Nephron progenitor cell (in vitro differentiated cells): Measurements from ENCODE around the gene POLR1H.

Experiments used
- DNase-seq: peaks from one replicate; pipeline ENCODE4 v3.0.0; 2021
- H3K27ac Mint-ChIP-seq: 2 replicates; pipeline ENCODE4 v1.8.0; 2021; ENCODE audit warnings: mild to moderate bottlenecking, moderate library complexity, mixed read lengths
- H3K27me3 Mint-ChIP-seq: 2 replicates; pipeline ENCODE4 v1.8.0; 2021; ENCODE audit warnings: mild to moderate bottlenecking, low read depth, mixed read lengths; ENCODE audit not compliant: poor library complexity
- H3K36me3 Mint-ChIP-seq: 2 replicates; pipeline ENCODE4 v1.8.0; 2021; ENCODE audit warnings: low read depth, mixed read lengths
- H3K4me1 Mint-ChIP-seq: 2 replicates; pipeline ENCODE4 v1.8.0; 2021; ENCODE audit warnings: mixed read lengths
- H3K4me3 Mint-ChIP-seq: 2 replicates; pipeline ENCODE4 v1.8.0; 2021; ENCODE audit warnings: mild to moderate bottlenecking, moderate library complexity, mixed read lengths
- H3K9me3 Mint-ChIP-seq: 2 replicates; pipeline ENCODE4 v1.8.0; 2021; ENCODE audit warnings: mild to moderate bottlenecking, moderate library complexity, mixed read lengths
- CTCF ChIP-seq: fragments of 200-600 bp; sonication (generic); IDR thresholded peaks from 2 replicates; pipeline ENCODE4 v1.5.0; 2021; ENCODE audit warnings: antibody characterized with exemption

The POLR1H gene

GRCh38 chr6:30071081-30071818 is 10.2 kb downstream of the POLR1H start:
- H3K9me3 Mint-ChIP-seq: peaks cover 13% of the 10 kb centered on the region
- H3K27me3 Mint-ChIP-seq: peaks cover 84% of the 10 kb centered on the region
- H3K27ac Mint-ChIP-seq: no peak overlapping the region
- peaks cover 36% of the 10 kb centered on the region for H3K36me3 Mint-ChIP-seq
- DNase-seq: peak; percentile 74
- H3K4me1 Mint-ChIP-seq: peaks cover 48% of the 10 kb centered on the region
- TF ChIP-seq CTCF: no peak
- peak overlapping the region; percentile 68 for H3K4me3 Mint-ChIP-seq

GRCh38 chr6:30071858-30072257 is 10.8 kb downstream of the POLR1H start:
- Mint-ChIP-seq H3K4me1 (peaks cover 42% of the 10 kb centered on the region), H3K4me3 (peak overlapping the region; percentile 68), H3K27me3 (peaks cover 91% of the 10 kb centered on the region), H3K9me3 (peaks cover 13% of the 10 kb centered on the region), H3K27ac (no peak overlapping the region), H3K36me3 (peaks cover 36% of the 10 kb centered on the region)
- DNase-seq: no peak
- TF ChIP-seq CTCF: no peak

DNA sequence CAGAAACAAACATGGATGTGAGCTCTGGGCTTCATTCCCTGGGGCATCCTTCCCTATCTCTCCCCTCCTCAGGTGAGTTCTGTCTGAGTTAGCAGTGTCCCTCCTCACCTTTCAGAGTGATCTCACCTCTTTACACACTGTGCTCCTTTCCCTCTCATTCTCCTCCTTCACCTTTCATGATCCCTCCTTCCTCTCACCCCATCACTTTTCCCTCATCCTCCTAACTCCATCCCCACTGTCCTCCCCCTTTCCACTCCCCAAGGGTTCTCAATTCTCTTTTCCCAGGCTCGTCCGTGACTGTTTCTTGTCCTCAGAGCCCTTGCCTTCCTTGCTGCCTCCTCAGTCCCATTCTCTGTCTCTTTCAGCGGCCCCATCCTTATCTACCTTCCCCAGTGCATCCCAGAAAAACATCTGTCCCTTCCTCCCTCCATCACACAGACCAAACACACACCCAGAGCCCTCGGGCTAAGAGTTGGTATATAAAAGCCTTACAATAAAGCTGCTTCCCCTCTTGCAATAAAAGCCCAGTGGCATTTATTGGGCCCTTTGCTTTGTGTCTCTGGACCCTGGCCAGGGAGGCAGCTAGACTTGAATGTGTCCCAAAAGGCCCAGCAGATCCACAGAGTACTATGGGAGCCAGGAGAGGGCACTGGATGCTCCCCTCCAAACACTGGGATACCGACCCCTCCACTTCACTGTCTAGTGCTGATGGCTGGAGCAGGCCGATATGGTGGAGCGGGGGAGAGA is 12.6 kb downstream of the POLR1H start:
- peak overlapping the region; percentile 78 for H3K4me3 Mint-ChIP-seq
- H3K4me1 Mint-ChIP-seq: peaks cover 25% of the 10 kb centered on the region
- no peak overlapping the region for H3K27ac Mint-ChIP-seq
- H3K9me3 Mint-ChIP-seq: peaks cover 13% of the 10 kb centered on the region
- TF ChIP-seq CTCF: no peak
- DNase-seq: no peak
- H3K27me3 Mint-ChIP-seq: peaks cover 98% of the 10 kb centered on the region
- H3K36me3 Mint-ChIP-seq: peaks cover 27% of the 10 kb centered on the region

GRCh38 chr6:30074331-30075093 is 13.4 kb downstream of the POLR1H start:
- Mint-ChIP-seq H3K4me1 (peaks cover 25% of the 10 kb centered on the region), H3K4me3 (peak overlapping the region; percentile 78), H3K27ac (no peak overlapping the region), H3K36me3 (peaks cover 20% of the 10 kb centered on the region), H3K9me3 (peaks cover 13% of the 10 kb centered on the region), H3K27me3 (peaks cover 100% of the 10 kb centered on the region)
- DNase-seq: peak; percentile 31
- TF ChIP-seq CTCF: no peak

GRCh38 chr6:30075094-30075789 is 14.2 kb downstream of the POLR1H start, which contains the start of gene RNF39:
Gene RNF39, minus strand, starts transcription at chr6:30075769. Its CDS starts 184 bp downstream, at chr6:30075585.
- TF ChIP-seq CTCF: no peak
- peaks cover 25% of the 10 kb centered on the region for H3K4me1 Mint-ChIP-seq
- no peak within 1 kb of the TSS for H3K27ac Mint-ChIP-seq
- peak within 1 kb of the TSS; percentile 78 for H3K4me3 Mint-ChIP-seq
- peaks cover 13% of the 10 kb centered on the region for H3K9me3 Mint-ChIP-seq
- peak; percentile 50 for DNase-seq
- peaks cover 13% of the 10 kb centered on the region for H3K36me3 Mint-ChIP-seq
- H3K27me3 Mint-ChIP-seq: peaks cover 100% of the 10 kb centered on the region
